Stimulated activated CD8-positive, alpha-beta memory T cell treated with anti-CD3 and anti-CD28 coated beads, Interleukin-12 subunit alpha, Interleukin-12 subunit beta, amount 100 ng/mL, for 24 hours (primary cell): ENCODE data around the gene STIM1.
"Not testable (repeated sequence)": the region's sequence is repeated elsewhere in the genome, so short reads cannot be mapped to it uniquely, and the experiment has no call there.

Source experiments
- DNase-seq: peaks from one replicate; pipeline ENCODE4 v3.0.0-alpha.2; 2020; ENCODE audit errors: extremely low read depth

Gene STIM1

DNA sequence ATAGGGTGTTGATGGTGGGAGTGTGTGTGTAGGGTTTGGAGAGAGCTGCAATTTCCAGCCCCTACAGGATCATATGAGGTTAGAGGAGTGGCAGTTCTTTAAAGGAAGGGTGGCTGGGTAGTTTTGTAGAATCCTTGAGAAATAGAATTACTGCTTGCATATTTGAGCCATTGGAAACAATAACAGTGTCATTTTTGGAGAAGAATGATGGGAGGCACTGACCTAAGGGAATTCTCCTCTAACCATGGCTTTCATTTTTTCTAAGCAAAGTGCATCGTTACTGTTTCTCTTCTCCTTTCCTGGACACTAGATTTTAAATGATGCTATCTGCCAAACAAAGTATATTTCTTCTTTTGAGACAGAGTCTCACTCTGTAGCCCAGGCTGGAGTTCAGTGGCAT, 172.3 kb downstream of the STIM1 start:
- DNase-seq, result no peak

DNA sequence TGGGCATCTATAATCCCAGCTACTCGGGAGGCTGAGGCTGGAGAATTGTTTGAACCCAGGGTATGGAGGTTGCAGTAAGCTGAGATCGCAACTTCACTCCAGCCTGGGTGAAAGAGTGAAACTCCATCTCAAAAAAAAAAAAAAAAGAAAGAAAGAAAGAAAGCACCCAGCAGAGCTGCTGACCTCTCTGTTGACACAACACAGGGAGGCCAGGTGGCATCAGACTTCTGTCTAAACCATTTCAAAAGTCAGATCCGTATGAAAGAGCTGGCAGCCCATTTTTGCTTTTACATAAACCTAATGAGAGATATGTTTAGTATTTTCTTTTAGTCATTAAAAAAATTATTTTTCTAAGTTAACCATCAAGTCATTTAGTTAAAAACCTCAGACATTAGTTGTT, 174.7 kb downstream of the STIM1 start:
- no peak for DNase-seq

DNA sequence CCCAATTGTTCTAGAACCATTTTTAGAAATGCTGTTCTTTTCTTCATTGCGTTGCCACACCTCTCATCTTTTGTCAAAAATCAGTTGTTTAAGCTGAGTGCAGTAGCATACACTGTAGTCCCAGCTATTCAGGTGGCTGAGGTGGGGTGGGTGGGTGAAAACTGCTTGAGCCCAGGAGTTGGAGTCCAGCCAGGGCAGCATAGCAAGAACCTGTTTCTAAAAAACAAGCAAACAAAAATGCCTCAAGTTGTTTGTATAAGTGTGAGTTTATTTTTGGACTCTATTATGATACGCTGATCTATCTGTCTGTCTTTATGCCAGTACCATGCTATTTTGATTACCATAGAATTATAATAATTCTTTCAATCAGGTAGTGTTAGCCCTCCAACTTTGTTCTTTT, 176.6 kb downstream of the STIM1 start:
- DNase-seq, result no peak

DNA sequence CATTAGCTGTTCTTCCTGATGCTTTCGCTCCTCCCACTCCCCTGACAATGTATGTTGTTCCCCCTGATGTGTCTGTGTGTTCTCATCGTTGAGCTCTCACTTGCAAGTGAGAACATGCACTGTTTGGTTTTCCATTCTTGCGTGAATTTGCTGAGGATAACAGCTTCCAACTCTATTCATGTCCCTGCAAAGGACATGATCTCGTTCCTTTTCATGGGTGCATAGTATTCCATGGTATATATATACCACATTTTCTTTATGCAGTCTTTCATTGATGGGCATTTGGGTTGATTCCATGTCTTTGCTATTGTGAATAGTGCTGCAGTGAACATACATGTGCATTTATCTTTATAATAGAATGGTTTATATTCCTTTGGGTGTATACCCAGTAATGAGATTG, 180.5 kb downstream of the STIM1 start:
- DNase-seq, result no peak

DNA sequence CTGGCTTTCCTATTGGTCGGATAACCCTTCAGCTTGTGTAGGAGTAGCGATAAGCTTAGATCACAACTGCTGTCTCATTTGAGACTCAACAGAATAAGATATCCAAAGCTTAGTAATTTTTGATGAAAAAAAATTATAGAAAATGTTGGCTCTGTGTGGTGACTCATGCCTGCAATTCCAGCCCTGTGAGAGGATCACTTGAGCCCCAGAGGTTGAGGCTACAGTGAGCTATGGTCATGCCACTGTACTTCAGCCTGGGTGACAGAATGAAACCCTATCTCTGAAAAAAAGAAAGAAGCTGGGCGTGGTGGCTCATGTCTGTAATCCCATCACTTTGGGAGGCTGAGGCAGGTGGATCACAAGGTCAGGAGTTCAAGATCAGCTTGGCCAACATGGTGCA, 183.5 kb downstream of the STIM1 start:
- DNase-seq, result no peak

DNA sequence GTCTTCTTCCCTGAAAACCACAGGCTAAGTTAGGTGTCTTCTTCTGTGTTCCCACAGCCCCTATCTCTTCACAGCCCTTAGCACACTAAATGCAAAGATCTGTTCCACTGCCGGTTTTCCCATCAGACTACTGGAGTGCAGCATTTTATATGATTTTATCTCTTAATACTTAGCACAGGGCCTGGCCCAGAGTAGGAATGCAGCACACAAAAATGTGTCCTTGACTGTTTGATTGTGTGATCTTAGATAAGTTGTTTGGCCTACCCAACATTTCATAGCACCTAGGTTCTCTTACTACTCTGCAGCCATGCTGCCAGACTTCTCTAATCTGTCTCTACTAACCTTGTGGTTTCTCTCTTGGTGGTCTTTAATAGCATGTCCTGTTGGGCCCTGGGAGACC, 185.0 kb downstream of the STIM1 start:
- DNase-seq, result no peak

DNA sequence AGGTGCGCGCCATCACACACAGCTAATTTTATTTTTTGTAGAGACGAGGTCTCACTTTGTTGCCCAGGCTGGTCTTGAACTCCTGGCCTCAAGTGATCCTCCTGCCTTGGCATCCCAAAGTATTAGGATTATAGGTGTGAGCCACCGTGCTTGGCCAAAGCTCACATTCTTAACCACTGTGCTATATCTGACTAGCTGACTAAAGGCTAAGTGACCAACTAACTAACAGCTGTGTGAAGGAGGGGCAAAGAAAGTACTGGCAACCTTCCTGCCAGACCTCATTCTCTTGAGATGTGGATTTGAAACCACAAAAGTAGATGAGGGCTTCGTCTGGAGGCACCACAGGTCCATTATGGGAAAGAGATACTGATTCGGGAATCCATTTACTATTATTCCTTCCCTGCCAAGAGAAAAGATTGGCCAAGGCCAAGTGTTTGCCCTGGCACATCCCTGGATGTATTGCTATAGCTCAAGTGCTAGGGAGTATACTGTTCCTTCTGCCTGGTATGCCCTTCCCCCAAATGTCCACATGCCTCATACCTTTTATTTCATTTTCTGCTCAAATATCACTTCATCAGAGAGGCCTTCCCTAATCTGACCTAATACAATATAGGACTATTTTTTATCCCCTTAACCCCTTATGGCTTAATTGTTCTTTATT, 186.4 kb downstream of the STIM1 start:
- DNase-seq, result no peak

DNA sequence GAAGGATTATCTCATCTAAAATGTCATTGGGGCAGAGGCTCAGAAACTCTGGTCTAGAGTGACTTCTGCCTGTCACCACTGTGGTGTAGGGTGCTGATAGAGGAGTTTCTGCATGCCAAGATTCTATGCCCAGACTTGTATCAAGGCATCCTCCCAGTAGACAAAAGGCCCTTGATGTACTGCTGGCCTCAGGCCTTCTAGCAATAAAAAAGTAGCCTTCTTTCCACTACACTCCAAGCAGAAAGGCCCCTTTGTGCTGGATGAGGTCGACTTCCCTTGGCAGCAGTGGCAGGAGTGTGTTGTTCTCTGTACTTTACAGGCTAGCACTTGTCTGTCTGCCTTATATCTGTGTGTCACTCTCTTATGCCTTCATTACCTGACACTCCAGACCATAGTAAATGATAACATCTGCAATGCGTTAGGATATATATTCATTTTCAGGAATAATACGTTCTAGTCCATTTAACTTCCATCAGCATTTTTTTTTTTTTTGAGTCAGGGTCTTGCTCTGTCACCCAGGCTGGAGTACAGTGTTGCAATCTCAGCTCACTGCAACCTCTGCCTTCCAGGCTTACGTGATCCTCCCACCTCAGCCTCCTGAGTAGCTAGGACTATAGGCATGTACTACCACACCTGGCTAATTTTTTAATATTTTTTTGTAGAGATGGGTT, 189.6 kb downstream of the STIM1 start:
- no peak for DNase-seq

DNA sequence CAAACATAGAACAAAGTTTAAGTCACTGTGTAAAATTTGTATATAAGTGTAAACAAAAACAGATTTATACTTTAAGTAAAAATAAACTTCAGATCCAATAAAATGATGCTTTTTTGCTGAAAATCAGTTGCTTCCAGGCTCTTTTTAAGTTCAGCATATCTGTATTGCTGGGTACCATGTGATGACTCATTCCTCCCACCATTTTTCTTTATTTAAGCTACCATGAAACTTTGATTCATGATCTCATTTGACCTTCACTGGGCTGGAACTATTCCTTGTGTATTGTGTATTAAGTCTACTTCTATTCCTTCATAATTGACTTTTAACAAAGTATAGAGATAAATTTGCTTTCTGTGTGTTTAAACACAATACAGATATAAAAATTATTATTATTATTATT, 192.9 kb downstream of the STIM1 start:
- DNase-seq, result no peak

DNA sequence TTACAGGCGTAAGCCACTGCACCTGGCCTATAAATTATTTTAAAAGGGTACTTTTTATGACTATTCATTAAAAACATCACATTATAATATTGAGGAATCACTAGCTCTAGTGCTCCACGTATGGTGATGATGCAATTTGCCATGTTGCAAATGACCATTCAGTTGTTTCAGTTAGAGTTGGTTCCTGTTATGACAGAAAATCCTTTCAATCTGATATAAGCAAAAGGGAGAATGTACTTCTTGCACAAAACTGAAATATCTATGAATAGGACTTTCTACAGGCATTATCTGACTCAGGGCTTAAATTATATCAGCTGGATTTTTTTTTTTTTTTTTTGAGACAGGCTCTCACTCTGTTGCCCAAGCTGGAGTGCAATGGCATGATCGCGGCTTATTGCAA, 193.5 kb downstream of the STIM1 start:
- DNase-seq, result no peak

DNA sequence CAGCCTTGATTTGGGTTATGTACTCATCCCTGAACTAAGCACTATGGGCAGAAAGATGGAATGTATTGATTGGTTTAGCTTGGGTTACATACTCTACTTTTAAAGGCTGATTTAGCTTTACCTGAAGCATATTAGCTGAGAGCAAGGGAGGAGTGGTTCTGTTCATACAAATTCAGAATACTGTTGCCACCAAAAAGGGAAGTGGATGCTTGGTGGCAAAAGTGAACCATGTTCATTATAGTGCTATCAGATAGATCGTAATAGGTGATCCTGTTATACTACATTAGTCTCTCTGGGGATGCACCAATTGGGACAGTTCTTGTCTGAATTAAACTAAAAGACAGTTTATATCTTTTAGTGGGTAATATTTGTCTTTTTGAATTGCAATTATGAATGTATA, 194.7 kb downstream of the STIM1 start:
- DNase-seq, result no peak

DNA sequence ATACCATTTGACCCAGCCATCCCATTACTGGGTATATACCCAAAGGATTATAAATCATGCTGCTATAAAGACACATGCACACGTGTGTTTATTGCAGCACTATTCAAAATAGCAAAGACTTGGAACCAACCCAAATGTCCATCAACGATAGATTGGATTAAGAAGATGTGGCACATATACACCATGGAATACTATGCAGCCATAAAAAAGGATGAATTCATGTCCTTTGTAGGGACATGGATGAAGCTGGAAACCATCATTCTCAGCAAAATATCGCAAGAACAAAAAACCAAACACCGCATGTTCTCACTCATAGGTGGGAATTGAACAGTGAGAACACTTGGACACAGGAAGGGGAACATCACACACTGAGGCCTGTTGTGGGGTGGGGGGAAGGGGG, 197.7 kb downstream of the STIM1 start:
- not testable (repeated sequence) for DNase-seq

DNA sequence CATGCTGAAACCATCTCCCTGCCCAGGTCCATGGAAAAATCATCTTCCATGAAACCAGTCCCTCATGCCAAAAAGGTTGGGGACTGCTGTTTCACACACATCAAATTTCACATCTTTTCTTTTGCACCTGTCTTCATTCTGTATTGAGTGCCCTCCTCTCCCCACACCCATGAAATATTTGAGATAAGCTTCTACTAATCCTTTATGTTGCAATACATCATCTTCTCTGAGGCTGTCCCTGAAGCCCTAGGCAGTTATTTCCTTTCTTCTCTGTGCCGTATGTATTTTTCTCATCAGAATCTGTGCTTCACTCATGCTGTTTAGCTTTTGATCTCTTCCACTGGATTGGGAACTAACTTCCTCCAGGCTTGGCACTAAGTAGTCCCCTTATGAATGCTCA, 199.2 kb downstream of the STIM1 start:
- no peak for DNase-seq

DNA sequence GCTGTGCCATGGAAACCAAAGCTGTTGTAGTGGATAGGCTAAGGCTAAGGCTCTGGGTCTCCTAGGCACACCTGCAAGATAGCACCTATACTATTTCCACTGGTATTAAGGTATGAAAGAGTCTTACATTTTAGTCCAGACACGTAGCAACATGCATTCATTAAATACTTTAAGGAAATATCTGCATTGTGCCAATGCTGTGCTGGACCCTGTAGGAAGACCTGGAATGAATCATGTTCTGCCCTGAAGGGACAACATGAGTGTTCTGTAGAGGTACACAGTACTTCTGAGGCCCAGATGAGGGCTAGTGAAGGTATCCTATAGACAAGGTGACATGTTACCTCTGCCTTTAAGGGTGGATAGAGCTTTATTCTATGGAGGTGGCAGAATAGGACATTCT, 204.0 kb downstream of the STIM1 start:
- DNase-seq, result no peak

DNA sequence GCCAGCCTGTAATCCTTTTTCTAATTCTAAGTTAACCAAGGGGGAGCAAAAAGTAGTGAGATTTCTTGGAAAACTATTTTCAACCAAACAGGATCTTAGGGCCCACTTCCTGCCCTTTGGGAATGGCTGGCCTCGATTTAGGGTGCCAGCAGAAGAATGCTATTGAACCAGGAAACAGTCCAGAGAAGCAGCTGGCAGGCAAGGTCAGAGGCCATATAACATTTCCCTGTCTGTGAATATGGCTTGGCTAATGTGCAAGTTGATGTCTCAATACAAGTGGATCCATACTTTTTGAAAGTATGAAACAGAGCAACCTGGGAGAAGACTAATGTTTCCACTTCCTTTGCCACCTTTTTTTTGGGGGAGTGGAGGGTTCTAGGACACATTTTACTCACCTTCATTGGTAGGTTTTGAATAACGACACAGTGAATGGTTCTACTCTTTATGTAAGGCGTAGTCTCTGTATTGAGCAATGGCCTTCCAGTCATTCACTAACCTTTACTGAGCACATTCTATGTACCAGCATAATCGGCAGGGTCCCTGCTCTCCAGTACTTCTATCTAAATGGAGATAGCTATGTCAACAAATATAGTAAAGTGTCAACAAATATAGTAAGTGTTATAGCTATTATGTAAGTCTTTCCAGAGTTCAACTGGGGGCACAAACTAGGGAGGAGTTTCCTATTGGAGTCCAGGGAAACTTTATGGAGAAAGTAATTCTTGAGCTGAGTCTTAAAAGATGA, 204.9 kb downstream of the STIM1 start:
- DNase-seq, result no peak

DNA sequence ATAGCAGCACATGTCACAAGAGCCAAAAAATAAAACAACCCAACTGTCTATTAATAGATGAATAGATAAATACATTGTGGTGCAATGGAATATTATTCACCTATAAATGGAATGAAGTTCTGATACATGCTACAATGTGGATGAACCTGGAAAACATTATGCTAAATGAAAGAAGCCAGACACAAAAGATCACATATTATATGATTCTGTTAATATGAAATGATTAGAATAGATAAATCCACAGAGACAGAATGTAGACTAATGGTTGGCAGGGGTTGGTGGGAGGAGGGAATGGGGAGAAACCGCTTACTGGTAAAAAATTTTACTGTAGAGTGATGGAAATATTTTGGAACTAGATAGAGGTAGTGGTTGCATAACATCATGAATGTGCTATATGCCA, 206.2 kb downstream of the STIM1 start:
- DNase-seq, result no peak

DNA sequence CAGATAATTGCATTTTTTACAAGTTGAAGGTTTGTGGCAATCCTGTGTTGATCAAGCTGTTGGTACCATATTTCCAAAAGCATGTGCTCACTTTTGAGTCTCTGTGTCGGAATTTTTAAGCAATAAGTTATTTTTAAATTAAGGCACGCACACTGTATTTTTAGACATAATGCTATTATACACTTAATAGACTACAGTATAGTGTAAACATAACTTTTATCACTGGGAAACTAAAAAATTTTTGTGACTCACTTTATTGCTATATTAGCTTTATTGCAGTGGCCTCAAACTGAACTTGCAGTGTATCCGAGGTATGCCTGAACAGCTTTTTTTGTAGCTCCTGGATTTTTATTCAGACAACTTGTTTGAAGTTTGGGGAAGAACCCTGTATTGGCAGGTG, 207.9 kb downstream of the STIM1 start:
- DNase-seq, result no peak

DNA sequence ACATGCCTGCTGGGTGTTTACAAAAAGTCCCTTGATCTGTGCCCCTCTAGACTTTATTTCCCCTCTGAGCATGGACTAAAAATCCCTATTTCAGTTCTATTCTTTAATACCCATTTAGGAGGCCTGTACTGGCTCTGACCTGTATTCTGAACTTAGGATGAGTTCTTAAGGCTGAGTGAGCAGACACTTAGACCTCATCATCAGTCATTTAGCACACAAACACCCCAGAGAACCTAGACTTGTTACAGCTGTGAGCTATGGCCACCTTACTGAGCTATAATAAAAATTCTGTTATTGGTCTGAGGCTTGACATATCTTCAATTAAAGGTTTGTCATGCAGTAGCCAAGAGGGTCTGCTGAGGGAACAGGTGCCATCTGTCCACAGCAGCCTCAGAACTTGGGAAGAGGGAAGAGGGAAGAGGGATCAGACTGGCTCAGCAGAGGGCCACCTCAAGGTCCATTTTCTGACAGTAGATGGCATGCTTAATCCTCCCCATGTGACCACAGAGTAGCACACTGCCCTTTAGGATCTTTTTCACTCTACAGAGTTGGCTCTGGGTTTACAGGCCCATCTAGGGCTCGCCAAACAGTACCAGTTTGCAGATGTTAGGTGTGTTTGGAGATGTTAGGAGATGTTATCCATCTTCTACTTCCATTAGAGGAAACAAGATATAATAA, 209.0 kb downstream of the STIM1 start:
- no peak for DNase-seq

DNA sequence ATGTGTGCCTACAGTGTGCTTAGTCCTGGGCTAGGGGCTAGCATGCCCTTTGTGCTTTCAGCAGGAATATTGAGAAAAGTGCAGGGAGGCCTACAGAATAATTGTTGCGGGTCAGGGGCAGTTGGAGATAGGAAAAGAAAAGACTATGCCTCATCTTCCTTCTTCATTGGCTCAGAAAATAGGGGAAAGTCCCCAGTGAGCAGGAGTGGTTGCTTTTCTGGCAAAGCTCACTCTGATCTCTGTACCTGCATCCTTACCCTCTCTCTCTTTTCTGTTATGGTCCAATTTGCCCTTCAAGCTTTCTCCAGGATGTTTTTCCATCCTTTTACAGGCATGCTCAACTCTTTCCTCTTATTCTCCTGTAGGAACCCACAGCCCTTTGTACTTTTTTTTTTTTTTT, 209.6 kb downstream of the STIM1 start:
- DNase-seq, result no peak

DNA sequence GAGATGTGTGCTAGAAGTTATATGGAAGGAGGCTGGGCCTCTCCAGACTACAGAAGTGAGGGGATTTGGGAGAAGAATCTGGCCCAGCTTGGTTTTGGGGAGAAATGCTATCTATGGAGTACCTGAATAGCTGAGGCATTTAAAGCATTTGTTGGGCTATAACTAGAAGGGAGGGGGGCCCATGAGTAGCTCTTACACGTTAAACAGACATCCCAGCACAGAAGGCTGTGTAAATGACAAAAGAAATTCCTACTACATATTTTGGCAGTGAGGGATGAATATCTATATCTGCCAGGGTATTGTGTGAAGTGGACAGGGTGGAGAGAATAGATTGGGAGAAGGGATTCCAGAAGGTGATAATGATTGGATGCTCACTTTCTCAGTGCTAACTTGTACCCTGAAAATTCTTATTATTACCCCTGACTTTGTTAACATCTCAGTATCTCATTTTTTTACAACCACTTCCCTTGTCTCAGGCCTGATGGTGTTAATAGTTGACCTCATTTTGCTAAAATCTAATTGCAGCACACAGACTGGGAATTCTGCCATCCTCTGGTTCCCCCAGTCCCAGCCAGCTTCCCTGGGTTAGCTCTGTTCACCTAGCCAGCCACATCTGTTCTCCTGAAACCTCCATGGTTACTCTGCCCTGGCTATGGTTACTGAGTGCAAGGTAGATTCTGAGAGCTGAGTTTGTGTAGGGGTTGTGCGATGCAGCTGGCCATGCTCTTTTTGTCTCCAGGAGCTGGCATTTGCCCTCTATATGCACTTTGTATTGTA, 210.3 kb downstream of the STIM1 start:
- no peak for DNase-seq

DNA sequence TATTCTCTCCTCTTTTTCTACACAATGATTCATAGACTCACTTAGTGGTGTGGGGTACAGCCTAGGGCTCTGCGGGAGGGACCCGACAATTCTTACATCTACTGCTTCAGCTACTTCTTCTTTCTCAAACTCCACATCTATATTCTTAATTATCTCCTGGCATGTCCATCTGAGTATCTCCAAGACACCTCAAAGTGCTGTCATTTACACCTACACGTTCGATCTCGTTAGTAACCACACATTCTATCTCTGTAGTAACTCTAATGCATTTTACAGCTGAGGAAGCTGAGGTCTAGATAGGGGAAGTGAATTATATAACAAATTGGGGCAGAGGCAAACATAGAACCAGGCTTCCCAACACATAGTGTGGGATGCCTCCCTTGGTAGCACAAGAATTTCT, 211.4 kb downstream of the STIM1 start:
- no peak for DNase-seq

DNA sequence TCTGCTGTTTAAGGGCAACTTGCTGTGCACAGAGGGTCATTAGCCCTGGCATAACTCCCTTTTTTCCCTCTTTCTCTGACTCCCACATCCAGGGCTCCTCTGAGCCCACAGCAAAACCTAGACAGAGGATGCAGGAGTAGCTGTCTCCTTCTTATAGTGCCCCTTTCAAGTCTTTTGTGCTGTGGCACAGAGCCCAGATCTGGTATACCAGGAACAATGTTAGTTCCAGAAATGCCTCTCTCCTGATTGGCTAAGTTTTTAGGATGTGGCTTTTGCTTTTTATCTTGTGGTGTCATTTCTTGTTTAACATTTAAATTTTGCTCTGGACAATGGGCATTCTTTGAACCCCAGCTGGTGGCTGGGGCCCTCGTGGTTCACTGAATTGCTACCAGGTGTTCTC, 213.5 kb downstream of the STIM1 start:
- DNase-seq, result no peak
